Stimulated activated naive CD4-positive, alpha-beta T cell (primary cell): ENCODE results near the gene NCK2.
A peak's percentile ranks its signal among the peaks of the same experiment; 100 is the strongest.

Experiments used
- DNase-seq, 6 experiments: peaks; one replicate each; lab custom pipeline; 2025; lab: John Stamatoyannopoulos, UW

NCK2 gene

DNA sequence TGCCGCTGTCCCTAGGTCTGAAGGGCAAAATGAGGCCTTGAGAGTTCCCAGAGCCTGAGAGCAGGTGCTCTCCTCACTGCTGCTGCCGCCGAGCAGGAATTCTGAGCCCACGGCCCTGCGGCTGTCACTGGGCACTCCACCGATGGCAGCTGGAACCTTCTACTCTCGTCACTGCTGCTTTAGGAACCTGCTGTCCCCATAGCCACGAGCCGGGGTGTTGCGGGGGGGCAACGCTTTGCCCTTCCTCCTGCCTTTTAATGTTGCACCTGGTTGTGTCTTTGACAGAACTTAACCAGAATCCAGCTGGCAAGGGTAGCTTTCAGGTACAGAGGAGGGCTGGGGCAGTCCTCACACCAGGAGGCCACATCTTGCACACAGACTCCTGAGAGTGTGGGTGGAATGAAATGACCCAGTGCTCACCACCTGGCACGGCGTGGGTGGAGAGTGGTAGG, 32.3 kb downstream of the NCK2 start:
- DNase-seq, result peak in 3 of 6 experiments; percentile 9 to 22 (median 12)

DNA sequence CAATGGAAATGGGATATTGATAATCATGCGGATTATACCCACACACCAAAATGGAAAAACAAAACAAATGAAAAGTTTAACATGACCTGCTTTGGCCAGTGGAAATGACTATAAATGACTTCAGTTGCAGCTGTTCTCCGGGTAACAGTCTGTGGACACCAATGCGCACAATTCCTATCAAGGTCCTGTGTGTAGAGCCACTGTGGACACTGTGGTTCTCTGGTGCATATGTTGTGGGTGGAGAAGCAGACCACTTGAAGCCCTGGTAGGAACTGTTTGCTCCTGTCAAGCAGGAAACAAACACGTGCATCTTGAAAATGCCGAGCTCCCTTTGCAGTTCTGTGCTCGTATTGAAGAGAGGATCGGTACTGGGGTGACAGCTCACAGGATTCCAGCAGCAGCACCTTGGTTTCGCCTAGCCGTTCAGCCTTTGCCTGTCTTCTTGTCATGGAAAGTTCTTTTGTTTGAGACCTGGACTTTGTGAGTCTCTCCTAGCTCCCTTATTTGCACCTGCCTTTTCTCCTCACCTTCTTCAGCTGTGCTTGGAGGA, 32.9 kb downstream of the NCK2 start:
- DNase-seq, result peak in 2 of 6 experiments; percentile 33 to 38

DNA sequence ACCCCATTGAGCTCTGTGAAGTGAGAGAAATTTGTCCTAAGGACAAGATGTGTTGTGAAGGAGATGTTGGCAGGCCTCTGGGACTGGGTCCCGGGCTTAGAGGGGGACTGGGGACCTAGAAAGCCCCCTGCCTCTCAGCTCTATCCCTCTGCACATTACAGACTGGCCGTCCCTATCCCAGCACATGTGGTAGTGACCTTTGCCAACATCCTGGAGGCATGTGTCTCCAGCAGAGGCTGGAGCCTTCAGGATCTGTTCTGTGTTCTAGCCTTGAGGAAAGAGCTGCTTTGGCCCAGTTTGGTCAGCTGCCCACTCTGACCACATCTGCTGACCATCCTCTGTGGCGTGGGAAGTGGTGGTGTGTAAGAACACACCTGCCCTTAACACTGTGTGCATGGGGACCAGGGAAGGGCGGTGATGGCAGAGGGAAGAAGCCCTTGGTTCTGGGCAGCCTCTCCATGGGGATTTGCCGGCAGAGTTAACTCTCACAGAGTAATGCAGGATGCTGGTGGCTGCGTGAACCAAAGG, 33.4 kb downstream of the NCK2 start:
- DNase-seq, result no peak

GRCh38 chr2:105779394-105779793, 34.7 kb downstream of the NCK2 start:
- DNase-seq, result no peak

GRCh38 chr2:105780606-105781005, 35.9 kb downstream of the NCK2 start:
- no peak for DNase-seq

DNA sequence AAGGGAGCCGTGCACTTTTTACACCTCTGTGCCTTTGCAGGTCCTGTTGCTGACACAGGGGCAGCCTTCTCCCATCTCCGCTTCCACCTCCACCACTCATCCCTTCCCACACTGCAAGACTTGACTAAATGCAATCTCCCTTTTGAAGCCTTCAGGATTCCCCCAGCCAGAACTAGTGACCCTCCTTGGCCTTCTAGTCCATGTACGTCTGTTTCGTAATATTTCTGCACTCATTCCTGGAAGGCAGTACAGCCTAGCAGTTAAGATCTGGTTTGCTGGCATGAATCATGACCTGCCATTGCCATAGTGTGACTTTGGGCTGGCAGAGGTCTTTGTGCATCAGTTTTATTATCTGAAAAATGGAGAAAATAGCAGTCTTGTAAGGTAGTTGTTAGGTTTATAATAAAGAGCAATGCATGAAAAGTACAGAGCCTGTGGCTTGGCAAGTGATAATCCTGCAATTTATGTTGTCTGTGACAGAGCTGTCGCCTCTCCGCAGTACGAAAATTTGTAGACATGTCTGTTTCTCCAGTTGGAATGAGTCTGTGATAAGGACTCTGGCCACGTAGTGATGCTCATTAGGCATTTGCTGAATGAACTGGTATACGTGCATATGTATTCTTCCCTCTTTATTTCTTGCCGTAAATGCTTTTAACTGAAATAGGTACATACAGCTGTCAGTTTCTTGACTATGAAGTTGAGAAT, 36.7 kb downstream of the NCK2 start:
- no peak for DNase-seq

- peak in 2 of 6 experiments; percentile 15 to 17 for DNase-seq
Measured at GRCh38 chr2:105782123-105782522, 37.4 kb downstream of the NCK2 start.

DNA sequence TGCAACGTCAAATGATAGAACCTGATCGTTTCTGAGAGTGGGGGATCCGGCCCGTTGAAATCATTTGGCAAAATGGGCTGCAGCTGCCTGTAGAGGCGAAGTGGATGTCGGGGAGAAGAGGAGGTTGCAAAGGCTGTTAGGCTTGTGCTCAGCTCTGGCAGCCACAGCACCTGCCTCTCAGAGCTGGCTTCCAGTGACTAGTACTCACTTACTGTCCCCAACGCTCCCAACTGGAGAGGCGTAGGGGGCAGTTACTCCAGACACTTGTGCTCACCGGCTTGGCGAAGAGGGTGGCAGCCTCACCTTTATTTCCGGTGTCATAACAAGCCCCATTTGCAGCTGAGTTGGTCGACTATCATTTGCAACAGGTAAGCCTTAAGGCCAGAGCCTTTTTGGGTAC, 37.9 kb downstream of the NCK2 start:
- DNase-seq, result no peak

GRCh38 chr2:105783151-105783738, 38.5 kb downstream of the NCK2 start:
- peak in 1 of 6 experiments; percentile 19 for DNase-seq

DNA sequence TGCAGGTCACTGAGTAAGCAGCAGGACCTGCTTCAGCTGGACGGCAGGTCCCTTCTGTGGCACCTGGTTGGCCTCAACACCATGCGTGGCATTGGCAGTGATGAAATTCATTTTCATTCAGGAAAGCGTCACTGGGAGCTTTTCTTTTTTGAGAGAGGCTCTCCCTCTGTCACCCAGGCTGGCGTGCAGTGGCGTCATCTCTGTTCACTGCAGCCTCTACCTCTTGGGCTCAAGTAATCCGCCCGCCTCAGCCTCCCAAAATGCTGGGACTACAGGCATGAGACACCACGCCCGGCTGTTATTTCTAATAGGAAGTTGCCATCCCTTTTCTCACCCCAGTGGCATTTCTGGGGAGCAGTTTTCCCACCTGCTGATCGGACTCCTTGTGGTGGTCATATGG, 39.3 kb downstream of the NCK2 start:
- no peak for DNase-seq

- no peak for DNase-seq
Measured at GRCh38 chr2:105784589-105784988, 39.9 kb downstream of the NCK2 start.

- DNase-seq, result no peak
Measured at GRCh38 chr2:105785095-105785847, 40.6 kb downstream of the NCK2 start.

DNA sequence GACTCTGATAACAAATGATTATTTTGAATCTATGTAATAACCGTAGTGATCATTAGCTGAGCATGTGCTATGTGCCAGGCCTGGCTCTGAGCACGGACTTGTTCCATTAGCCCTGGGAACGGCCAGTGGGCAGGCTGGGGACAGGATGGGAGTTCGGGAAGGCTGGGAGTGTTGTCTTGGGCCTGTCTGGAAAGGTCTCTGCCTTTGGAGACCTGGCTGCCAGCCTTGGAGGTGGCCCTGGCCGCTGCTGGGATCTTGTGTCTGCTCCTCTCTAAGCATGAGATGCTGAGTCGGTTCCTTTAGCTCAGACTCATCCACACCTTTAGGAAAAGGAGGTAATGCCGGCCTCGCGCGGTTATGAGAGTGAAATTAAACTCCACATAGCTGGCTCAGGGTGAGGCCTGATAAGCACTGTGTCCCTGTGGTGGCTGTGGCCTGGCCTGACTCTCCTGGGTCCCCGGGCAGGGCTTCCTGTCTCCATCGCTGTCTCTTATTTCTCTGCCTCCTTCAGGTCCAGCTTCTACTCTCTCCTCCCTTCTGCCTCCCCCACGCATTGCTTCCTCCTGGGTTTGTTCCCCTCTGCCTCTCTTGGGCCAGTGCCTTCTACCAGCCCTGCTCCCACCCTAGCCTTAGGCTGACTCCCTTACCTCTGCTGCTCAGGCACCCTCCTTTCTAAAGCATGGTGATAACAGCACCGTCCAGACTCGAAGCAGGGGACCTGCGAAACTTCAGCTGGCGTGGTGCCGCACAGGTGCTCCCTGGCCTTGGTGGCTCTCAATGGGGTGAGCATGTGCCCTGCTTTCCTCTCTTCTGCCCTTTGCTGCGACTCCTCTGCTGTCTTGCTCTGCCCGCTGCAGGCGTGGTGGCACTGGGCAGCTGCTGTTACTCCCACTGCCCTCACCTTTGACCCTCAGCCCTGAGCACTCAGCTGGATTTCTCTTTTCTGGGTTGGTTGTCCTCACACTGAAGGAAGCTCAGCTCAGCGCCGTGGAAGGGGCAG, 41.8 kb downstream of the NCK2 start:
- DNase-seq, result no peak

GRCh38 chr2:105787376-105788318, 42.9 kb downstream of the NCK2 start:
- DNase-seq, result peak in 1 of 6 experiments; percentile 28

DNA sequence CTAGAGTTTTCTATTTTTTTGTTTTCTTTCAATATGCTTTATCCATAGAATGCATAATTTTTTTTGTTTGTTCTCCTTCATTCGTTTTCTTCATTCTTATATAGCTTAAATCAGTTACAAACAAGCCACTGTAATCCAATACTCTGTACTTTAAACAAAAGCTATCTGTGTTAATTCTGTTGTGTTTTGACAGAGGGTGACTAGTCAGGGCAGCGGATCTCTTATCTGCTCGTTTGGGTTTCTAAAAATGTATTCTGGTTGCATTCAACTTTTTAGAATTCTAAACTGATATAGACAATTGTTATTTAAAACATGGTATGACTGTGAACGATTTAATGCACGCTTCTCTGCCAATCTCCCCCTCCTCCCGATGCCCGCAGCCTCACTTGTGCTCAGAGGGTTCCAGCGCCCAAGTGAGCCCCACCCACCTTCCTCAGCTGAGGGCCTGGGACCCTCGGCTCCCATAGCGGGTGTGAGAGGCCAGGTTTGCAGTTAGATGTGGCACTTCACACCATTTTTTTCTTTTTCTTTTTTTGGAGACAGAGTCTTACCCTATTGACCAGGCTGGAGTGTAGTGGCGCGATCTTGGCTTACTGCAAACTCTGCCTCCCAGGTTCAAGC, 44.1 kb downstream of the NCK2 start:
- no peak for DNase-seq

DNA sequence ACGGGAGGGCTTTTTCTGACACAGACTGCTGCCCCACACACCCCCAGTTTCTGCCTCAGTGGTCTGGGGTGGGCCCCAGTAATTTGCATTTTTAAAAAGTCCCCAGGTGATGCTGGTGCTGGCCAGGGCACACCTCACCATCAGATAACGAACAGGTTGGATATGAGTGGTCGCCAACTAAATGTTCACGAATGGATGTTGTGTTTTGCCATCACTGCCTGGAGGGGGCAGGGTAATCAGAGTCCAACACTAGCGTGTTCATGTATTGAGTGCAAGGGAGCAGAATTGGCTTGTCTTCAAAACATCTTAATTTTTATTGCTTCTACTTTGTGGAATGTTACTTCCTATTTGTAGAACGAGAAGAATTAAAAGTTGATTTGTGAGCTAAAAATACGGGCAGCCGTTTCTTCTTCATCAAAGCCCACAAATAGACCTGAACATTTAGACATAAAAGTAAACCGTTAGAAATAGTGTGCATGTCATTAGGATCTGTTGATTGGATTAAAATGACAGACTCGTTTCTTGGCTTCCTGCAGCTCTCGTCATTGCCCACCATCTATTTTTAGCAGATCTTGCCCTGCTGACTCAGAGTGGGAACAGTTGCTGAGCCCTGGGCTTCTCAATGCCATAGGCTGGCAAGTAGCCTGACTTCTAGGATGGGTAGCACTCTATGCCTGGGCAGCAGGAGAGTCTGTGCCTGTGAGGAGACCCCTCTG, 45.2 kb downstream of the NCK2 start:
- DNase-seq, result peak in 5 of 6 experiments; percentile 10 to 50 (median 39)

DNA sequence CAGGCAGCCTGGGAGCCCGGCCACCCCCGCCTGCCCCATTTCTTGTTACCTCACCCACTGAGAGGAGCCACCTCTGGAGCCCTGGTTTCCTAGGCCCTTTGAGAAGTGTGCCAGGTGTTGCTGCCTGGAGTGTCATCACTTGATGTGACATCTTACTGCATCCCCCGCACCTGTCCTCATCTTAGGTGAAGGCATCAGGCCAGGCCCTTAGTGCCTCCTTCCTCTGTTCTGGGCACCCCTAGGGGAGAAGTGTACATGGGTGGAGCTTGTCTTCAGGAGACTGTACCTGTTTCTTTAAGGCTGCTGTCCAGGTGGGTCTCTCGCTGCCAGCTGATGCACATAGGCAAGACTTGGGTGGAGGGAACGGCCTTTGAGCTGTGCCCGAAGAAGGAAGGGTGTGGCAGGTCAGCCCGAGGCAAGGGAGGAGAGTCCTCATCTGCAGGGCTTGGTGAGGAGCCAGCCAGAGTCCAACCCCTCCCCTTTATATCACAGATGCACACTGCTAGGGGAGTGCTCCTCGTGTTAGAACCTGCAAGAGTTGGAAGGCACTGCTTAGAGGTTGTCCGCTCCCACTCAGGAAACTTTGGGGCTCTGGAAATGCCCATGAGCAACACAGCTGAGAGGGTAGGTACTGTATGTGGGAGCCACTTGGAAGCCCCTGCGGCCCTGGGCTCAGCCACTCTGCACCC, 45.9 kb downstream of the NCK2 start:
- peak in 1 of 6 experiments; percentile 27 for DNase-seq

DNA sequence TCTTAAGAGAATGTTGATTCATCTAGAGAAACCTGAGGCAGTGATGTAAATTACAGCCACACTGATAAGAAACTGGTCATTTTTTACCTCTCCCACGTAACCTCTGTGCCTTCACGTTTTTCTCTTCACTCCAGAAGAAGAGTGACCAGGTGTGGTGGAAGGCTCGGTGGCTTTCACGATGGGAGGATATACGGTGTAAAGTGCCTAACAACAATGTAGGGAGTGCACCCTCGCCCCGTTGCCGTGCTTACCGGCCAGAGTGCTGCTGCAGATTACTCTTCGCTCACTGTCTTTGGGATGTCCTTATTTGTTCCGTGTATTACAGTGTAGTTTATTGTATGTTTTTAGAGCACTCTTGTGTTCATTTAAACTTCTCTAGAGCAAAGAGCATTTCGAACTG, 46.5 kb downstream of the NCK2 start:
- no peak for DNase-seq
